Cortex of kidney (tissue), 1 donor: Measurements from ENCODE around the gene HSPA14.
"Not testable (repeated sequence)": the region's sequence is repeated elsewhere in the genome, so short reads cannot be mapped to it uniquely, and the experiment has no call there.

Experiments used
- DNase-seq: peaks from one replicate; lab custom pipeline; 2025; lab: John Stamatoyannopoulos, UW

HSPA14 gene, protein sequence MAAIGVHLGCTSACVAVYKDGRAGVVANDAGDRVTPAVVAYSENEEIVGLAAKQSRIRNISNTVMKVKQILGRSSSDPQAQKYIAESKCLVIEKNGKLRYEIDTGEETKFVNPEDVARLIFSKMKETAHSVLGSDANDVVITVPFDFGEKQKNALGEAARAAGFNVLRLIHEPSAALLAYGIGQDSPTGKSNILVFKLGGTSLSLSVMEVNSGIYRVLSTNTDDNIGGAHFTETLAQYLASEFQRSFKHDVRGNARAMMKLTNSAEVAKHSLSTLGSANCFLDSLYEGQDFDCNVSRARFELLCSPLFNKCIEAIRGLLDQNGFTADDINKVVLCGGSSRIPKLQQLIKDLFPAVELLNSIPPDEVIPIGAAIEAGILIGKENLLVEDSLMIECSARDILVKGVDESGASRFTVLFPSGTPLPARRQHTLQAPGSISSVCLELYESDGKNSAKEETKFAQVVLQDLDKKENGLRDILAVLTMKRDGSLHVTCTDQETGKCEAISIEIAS

DNA sequence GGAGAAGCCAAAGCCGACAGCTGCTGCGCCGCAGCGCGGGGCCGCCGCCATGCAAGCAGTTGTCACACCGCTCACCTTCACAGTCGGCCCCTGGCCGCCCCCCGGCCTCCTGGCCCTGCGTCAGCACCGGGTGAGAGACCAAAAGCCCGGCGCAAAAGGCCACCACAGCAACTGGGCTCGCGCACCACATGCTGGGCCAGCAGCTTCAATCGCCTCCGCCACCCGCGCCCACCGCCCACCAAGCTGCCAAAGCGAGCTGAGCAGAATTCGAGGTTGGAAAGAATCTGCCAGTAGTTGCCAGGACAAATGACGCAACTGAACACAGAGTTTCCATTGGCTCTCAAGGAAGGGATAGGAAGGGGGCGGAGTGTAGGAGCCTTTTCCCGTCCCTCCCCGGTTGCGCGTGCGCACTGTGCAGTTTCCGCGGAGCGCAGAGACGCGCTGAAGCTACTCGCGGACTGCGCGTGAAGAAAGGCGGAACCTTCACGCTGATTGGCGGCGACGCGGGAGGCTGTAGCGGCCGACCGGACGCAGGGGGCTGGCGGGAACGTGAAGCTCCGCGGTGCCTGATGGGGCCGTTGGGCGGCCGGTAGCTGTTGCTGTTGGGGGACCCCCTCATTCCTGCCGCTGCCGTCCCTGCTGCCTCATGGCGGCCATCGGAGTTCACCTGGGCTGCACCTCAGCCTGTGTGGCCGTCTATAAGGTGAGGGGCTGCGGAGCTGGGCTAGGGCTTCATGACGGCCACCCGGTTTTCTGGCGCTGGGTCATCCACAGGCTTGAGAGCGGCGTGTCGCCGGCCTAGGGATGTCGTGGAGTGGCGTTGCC is at the start of gene HSPA14, which contains the start of the genes CDNF and MSANTD7:
Gene HSPA14, plus strand, starts transcription at position 550 of the 825 bp plus-strand sequence. Its CDS starts 97 bp downstream, at position 647.
Gene CDNF, minus strand, starts transcription at position 281 of the 825 bp plus-strand sequence. Its CDS starts 91 bp downstream, at position 190.
Gene MSANTD7, plus strand, starts transcription at position 550 of the 825 bp plus-strand sequence. CDS start 3,979 bp downstream, outside the sequence.
- peak; percentile 85 for DNase-seq

DNA sequence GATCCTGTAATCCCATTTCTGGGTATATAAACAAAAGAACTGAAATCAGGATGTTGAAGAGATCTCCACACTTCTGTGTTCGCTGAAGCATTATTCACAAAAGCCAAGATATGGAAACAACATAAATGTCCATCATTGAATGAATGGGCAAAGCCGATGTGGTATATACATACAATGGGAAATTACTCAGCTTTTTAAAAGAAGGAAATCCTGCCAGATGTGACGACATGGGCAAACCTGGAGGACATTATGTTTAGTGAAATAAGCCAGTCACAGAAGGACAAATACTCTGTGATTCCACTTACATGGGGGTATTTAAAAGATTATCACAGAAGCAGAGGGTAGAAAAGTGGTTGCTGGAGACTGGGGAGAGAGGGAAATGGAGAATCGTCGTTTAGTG is 39.5 kb upstream of the HSPA14 start:
- no peak for DNase-seq

- no peak for DNase-seq
These were observed 37.7 kb upstream of the HSPA14 start for GRCh38 chr10:14800397-14800796.

DNA sequence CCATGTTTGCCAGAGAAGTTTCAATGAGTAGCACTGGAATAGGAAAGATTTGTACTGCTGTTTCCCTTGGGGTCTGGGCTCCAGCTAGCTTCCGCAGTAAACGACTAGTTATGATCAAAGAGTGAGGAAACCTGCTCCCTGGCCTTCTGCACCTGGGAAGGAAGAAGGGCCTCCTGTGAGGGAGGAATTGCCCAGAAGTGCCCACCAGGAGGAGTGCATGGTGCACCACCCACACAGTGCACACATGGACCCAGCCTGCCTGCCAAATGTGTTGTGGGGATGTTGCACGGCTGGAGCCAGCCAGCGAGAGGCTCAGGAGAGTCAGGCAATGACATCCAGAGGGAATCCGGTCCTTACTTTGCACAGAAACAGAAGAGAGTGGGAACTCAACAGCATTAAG is 36.4 kb upstream of the HSPA14 start:
- no peak for DNase-seq

- DNase-seq: no peak
These were observed 34.3 kb upstream of the HSPA14 start for GRCh38 chr10:14803827-14804226.

- no peak for DNase-seq
These were observed 31.8 kb upstream of the HSPA14 start for GRCh38 chr10:14806318-14806717.

DNA sequence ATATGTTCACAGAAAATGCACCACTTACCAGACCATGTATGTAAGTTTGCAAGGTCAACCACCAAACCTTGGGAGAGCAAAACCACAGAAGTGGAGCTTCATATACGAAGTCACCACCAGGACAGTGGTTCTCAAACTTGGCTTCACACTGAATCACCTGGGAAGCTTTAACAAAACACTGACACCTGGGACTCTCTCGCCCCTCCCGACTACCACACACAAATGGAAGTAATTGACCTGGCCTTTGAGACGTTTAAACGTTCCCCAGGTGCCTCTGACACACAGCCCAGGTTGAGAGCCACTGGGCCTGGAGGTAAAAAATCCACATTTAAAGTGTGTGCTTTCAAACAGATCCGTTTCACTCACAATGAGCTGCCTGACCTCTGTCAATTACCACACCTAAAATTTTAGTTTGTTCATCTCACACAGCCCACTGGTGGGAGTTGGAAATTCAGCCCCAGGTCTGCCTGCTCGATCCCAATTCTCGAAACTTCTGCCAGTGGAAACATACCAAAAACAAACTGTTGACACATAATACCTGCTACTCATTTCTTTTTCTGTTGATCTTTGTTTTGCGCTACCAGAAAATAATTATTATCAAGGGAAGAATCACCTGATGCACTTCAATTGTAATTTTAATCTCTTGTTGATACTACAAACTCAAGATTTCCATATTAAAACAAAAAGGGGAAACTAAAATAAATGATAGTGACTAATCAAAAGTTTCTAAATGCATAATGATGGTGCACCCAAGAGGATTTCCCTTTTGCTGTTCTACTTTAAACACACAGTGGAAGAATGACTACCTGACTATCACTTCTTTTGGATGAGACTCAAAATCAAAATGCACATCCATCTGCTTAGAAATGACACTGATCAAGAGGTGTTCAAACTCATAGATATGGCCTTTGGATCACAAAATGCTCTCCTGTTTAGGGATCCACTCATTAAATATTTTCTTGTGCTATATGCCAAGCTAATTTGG is 26.8 kb upstream of the HSPA14 start:
- no peak for DNase-seq

DNA sequence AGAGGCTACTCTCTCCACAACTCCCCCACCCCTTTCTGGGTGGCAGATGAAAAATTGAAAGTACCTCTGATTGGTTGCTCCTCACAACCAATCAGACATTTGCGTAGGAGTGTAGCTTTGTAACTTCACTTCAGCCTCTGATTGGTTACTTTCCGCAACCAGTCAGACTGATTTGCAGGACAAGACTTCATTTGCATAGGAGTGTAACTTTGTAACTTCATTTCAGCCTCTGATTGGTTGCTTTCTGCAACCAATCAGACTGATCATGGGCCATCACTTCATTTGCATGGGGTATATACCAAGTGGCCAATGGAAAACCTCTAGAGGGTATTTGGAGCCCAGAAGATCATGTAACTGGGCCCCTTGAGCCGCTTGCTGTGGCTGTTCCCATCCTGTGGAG is 25.8 kb upstream of the HSPA14 start:
- no peak for DNase-seq

DNA sequence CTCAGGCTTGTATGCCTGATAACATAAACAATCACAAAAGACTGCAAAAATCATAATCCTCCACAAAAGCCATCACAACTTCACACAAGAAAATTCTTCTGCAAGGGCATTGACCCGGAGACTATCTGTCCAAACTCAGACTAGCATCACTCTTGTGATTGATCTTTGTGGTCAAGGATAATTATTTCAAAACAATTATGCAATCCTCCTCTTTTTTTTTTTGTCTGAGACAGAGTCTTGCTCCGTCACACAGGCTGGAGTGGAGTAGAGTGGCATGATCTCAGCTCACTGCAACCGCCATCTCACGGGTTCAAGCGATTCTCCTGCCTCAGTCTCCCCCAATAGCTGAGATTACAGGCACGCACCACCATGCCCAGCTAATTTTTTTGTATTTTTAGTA is 22.4 kb upstream of the HSPA14 start:
- no peak for DNase-seq

DNA sequence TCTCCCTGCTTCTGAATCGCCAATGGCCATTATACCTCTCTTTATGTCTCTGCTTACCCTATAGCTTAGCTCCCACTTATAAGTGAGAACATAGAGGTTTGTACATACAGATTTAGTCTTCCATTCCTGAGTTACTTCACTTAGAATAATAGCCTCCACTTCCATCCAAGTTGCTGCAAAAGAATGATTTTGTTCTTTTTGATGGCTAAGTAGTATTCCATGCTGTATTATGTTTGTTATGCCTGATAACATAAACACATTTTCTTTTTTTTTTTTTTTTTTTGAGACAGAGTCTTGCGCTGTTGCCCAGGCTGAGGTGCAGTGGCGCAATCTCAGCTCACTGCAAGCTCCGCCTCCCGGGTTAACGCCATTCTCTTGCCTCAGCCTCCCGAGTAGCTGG is 21.4 kb upstream of the HSPA14 start:
- not testable (repeated sequence) for DNase-seq

DNA sequence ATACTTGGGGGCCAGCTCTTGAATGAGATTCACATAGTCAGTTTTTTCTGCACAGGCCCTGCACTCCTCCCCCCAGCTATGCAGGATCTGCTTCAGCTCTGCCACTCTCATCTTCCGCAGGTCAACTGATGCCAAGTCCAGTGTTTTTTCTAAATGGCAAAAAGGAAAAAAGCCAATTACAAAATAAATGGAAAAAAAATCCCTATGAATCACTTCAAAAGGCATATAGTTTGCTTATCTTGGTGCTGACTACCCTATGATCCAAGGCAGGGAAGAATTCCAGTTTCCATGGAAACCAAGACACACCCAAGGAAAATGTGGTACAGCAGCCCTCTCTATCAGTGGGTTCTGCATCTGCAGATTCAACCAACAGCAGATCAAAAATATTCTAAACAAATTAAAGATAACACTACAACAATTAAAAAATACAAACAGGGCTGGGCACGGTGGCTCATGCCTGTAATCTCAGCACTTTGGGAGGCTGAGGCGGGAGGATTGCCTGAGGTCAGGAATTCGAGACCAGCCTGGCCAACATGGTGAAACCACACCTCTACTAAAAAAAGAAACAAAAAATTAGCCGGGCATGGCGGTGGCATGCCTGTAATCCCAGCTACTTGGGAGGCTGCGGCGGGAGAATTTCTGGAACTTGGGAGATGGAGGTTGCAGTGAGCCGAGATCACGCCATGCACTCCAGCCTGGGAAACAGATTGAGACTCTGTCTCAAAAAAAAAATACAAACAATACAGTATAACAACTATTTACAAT is 17.9 kb upstream of the HSPA14 start:
- no peak for DNase-seq

GRCh38 chr10:14820775-14821154 is 17.3 kb upstream of the HSPA14 start:
- DNase-seq: no peak

GRCh38 chr10:14821635-14822375 is 16.3 kb upstream of the HSPA14 start:
- DNase-seq: no peak

DNA sequence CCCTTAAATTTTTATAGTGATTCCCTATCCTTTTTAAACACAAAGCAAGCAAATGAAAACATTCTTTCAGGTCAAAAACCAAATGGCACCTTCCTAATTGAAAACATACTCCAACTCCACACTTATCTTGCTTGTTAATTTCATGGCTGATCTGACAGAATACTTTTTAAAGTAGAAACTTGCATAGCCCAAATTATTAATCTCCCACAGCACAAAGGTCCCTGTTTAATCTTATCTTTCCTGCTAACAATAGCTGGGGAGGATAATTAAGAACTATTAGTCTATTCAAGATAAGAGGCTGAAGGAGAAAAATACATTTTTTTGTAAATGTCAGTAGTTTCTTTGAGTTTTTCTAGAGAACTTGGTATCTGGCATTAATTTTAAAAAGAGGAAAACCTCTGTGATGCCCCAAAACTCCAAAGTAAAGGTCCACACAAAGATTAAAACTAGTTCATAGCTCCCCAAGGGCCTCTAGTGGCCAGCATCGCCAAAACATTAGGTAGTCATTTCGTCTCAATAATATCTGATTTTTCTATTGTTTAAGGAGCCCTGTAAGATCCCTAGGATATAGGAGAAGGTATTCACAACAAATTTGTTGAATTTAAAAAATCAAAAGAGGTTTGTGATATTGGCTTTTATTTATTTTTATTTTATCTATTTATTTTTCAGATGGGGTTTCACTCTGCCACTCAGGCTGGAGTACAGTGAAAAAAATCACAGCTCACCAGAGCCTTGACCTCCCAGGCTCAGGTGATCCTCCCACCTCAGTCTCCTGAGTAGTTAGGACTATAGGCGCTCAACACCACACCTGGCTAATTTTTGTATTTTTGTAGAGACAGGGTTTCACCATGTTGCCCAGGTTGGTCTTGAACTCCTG is 15.0 kb upstream of the HSPA14 start:
- no peak for DNase-seq

- DNase-seq: no peak
These were observed 14.1 kb upstream of the HSPA14 start for GRCh38 chr10:14823966-14824365.

DNA sequence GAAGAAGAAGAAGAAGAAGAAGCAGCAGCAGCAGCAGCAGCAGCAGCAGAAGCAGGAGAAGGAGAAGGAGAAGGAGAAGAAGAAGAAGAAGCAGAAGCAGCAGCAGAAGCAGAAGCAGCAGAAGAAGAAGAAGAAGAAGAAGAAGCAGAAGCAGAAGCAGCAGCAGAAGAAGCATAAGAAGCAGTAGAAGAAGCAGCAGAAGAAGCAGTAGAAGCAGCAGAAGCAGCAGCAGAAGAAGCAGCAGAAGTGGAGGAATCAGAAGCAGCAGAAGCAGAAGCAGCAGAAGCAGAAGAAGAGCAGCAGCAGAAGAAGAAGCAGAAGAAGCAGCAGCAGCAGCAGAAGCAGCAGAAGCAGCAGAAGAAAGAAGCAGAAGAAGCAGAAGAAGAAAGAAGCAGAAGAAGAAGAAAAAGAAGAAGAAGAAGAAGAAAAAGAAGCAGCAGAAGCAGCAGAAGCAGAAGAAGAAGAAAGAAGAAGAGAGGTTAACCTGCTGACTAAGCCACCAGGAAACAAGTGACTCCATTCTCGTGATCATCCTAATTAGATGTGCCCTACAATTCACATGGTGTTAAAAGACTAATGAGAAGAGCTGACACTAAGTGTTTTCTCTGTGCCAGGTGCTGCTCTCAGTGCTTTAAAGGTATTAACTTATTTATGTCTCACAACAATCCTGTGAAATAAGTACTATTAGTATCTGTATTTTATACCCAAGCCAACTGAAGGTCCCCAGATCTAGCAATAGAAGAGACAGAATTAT is 11.9 kb upstream of the HSPA14 start:
- no peak for DNase-seq

GRCh38 chr10:14833106-14833505 is 5.0 kb upstream of the HSPA14 start:
- no peak for DNase-seq

DNA sequence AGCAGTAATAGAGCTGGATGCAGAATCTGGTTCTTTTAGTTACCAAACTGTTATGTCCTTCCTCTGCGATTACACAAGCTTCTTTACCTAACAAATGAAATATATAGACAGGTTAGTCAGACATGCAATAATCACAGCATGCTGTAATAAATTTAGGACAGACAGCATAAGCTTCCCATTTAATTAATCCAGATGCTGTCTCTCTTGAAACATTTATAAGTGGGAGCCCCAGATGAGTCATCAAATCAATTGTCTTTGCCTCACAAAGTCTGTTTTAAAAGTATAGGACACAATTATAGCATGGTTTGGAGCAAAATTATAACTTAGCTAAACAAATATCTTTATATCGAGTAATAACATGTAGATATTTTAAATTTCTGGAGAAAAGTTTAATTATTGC is 1.9 kb upstream of the HSPA14 start:
- no peak for DNase-seq
